Spleen (tissue), 11 donors: ENCODE results near the gene UQCC2. TPM values are rescaled to one million over a fixed set of nuclear protein-coding genes. Genes with fewer than 3 reads are reported as not detected.

Experiments used
- DNase-seq: peaks from one replicate; pipeline ENCODE4 v3.0.0-alpha.2; 2020
- H3K27ac ChIP-seq, 8 donors: fragments of 200-600 bp; sonication (generic) in 7 of 8; 1 replicate in 4 of 8; 2 replicates in 4 of 8; pipeline versions ENCODE4 v1.5.0 to v1.8.0; 2016 to 2021; ENCODE audit warnings: inconsistent platforms in 4 of 8, mild to moderate bottlenecking in 4 of 8, moderate library complexity in 1 of 8
- H3K27me3 ChIP-seq, 7 donors: fragments of 200-600 bp; sonication (generic) in 6 of 7; replicated peaks in 1 of 7; 1 replicate in 4 of 7; 2 replicates in 3 of 7; pipeline versions ENCODE4 v1.5.0 to v1.8.0; 2016 to 2021; ENCODE audit warnings: inconsistent platforms in 3 of 7, mild to moderate bottlenecking in 1 of 7
- H3K36me3 ChIP-seq, 6 donors: fragments of 200-600 bp; sonication (generic) in 5 of 6; 1 replicate in 4 of 6; 2 replicates in 2 of 6; pipeline versions ENCODE4 v1.5.0 to v1.8.0; 2016 to 2021; ENCODE audit warnings: inconsistent platforms in 2 of 6
- H3K4me1 ChIP-seq, 6 donors: fragments of 200-600 bp; sonication (generic) in 5 of 6; 1 replicate in 3 of 6; 2 replicates in 3 of 6; pipeline versions ENCODE4 v1.5.0 to v1.8.0; 2016 to 2021; ENCODE audit warnings: inconsistent platforms in 3 of 6
- H3K4me3 ChIP-seq, 8 donors: fragments of 200-600 bp; sonication (generic) in 7 of 8; 1 replicate in 4 of 8; 2 replicates in 4 of 8; pipeline versions ENCODE4 v1.5.0 to v1.8.0; 2016 to 2021; ENCODE audit warnings: inconsistent platforms in 4 of 8, mild to moderate bottlenecking in 4 of 8, moderate library complexity in 2 of 8
- H3K9me3 ChIP-seq, 8 donors: fragments of 200-600 bp; sonication (generic) in 7 of 8; 1 replicate in 4 of 8; 2 replicates in 4 of 8; pipeline versions ENCODE4 v1.5.0 to v1.8.0; 2016 to 2021; ENCODE audit warnings: inconsistent platforms in 4 of 8
- POLR2A ChIP-seq, 3 donors: fragments of 450-650 bp; IDR thresholded peaks; one replicate each; pipeline ENCODE4 v1.5.1; 2017; ENCODE audit warnings: antibody characterized with exemption in 3 of 3, mild to moderate bottlenecking in 1 of 3
- POLR2AphosphoS5 ChIP-seq, 3 donors: sonication (generic); formaldehyde crosslinking; IDR thresholded peaks; one replicate each; pipeline ENCODE4 v1.5.1; 2017; ENCODE audit warnings: antibody characterized with exemption in 3 of 3
- WGBS, 5 donors: extraction: QIAGEN DNeasy Blood & Tissue Kit in 3 of 5; methylation state at CpG; one replicate each; pipeline versions ENCODE4 v1.1.5 to v1.1.7; 2013 to 2018; 5-methylcytosine and 5-hydroxymethylcytosine counted together
- intact Hi-C: fragments of 100-400 bp; cut with DNase I; formaldehyde crosslinking; loops from one replicate; pipeline ENCODE4 v1.15.0; 2023; ENCODE audit warnings: low total_unique reads
- polyA plus RNA-seq, 3 donors: library from polyadenylated mRNA; stranded (reverse); fragments of 200-250 nt; gene quantifications; one replicate each; pipeline ENCODE4 v1.2.1, GENCODE V29; 2013
- total RNA-seq, 7 donors: library from RNA; depleted of rRNA in 3 of 7; stranded (reverse); fragments of >200 nt in 3 of 7; fragmentation: NEBNext Ultra II Directional in 4 of 7; extraction: Animal tissue kit (Norgen Biotek cat#: 25700) in 4 of 7; gene quantifications; one replicate each; pipeline versions ENCODE4 v1.1.0 to v1.2.1, GENCODE V29; 2016 to 2021
- TF ChIP-seq, protein P1 (sequence below), 11 experiments: fragments of 200-600 bp in 7 of 11; fragments of 450-650 bp in 4 of 11; sonication (generic) in 4 of 11; IDR thresholded peaks in 8 of 11; conservative IDR thresholded peaks in 3 of 11; 1 replicate in 7 of 11; 2 replicates in 4 of 11; pipeline versions ENCODE4 v1.4.0 to v1.8.0; 2016 to 2021; ENCODE audit warnings: antibody characterized with exemption in 11 of 11, inconsistent platforms in 4 of 11, mild to moderate bottlenecking in 1 of 11
- donor health status: healthy with polysubstance abuse.
- donor health status: DM: no; HTN: no; CAD: no; lungs with moderate emphysema.
- donor health status: DM: no; HTN: no; CAD: no.
- donor health status: Bipolar disorder and iron deficiency.
- donor health status: healthy.
- donor health status: DM: no; HTN: no; CAD: no.
- donor health status: DM: yes; HTN: yes; CAD: no.

The UQCC2 gene
- total and polyA plus RNA-seq, 10 donors: 8.7 to 77.0 (median 34.1) TPM

- no peak overlapping the region for H3K27ac ChIP-seq
- no peak for DNase-seq
Observed at GRCh38 chr6:33732817-33733708, 21.6 kb upstream of the UQCC2 start.

GRCh38 chr6:33732385-33732784 is 20.9 kb upstream of the UQCC2 start:
- H3K4me1 ChIP-seq: peaks cover 0 to 14% (median 5%) of the 10 kb centered on the region in 6 donors
- H3K36me3 ChIP-seq: peaks cover 0 to 31% (median 0%) of the 10 kb centered on the region in 6 donors
- no peaks in the 10 kb centered on the region for H3K27me3 ChIP-seq
- WGBS, 5 donors: 84 to 93% (median 90%) methylated on average over 3 to 6 of the region's 6 CpGs
- H3K9me3 ChIP-seq: no peaks in the 10 kb centered on the region
- no peak for DNase-seq
- H3K4me3 ChIP-seq: no peak overlapping the region
- no peak overlapping the region for H3K27ac ChIP-seq
- TF ChIP-seq POLR2A (IDR thresholded peaks at IDR 0.05) (no peak), POLR2AphosphoS5 (IDR thresholded peaks at IDR 0.05) (no peak)
- TF ChIP-seq, protein P1, sequence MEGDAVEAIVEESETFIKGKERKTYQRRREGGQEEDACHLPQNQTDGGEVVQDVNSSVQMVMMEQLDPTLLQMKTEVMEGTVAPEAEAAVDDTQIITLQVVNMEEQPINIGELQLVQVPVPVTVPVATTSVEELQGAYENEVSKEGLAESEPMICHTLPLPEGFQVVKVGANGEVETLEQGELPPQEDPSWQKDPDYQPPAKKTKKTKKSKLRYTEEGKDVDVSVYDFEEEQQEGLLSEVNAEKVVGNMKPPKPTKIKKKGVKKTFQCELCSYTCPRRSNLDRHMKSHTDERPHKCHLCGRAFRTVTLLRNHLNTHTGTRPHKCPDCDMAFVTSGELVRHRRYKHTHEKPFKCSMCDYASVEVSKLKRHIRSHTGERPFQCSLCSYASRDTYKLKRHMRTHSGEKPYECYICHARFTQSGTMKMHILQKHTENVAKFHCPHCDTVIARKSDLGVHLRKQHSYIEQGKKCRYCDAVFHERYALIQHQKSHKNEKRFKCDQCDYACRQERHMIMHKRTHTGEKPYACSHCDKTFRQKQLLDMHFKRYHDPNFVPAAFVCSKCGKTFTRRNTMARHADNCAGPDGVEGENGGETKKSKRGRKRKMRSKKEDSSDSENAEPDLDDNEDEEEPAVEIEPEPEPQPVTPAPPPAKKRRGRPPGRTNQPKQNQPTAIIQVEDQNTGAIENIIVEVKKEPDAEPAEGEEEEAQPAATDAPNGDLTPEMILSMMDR (IDR thresholded peaks at IDR 0.05 in 8 of 11, conservative IDR thresholded peaks at IDR 0.05 in 3 of 11): no peak
- intact Hi-C loops: no loop called here

More at GRCh38 chr6:33732817-33733708, 21.6 kb upstream of the UQCC2 start:
- Histone ChIP-seq H3K9me3 (no peaks in the 10 kb centered on the region), H3K27me3 (no peaks in the 10 kb centered on the region), H3K4me3 (no peak overlapping the region), H3K36me3 (peaks cover 0 to 27% (median 0%) of the 10 kb centered on the region in 6 donors), H3K4me1 (peaks cover 0 to 7% (median under 1%) of the 10 kb centered on the region in 6 donors)
- WGBS, 5 donors: 81 to 91% (median 85%) methylated on average over 11 to 13 of the region's 13 CpGs
- intact Hi-C loops: no loop called here
- TF ChIP-seq POLR2AphosphoS5 (IDR thresholded peaks at IDR 0.05): no peak
- TF ChIP-seq POLR2A (IDR thresholded peaks at IDR 0.05): no peak
- TF ChIP-seq, protein P1 (IDR thresholded peaks at IDR 0.05 in 8 of 11, conservative IDR thresholded peaks at IDR 0.05 in 3 of 11): no peak

GRCh38 chr6:33731751-33732282 is 20.3 kb upstream of the UQCC2 start:
- Histone ChIP-seq H3K4me3 (no peak overlapping the region), H3K27ac (no peak overlapping the region), H3K27me3 (no peaks in the 10 kb centered on the region), H3K36me3 (peaks cover 0 to 31% (median 0%) of the 10 kb centered on the region in 6 donors), H3K4me1 (peaks cover 0 to 17% (median 6%) of the 10 kb centered on the region in 6 donors), H3K9me3 (no peaks in the 10 kb centered on the region)
- WGBS, 5 donors: 81 to 92% (median 87%) methylated on average over 6 to 9 of the region's 9 CpGs
- no peak for DNase-seq
- intact Hi-C loops: no loop called here
- TF ChIP-seq POLR2AphosphoS5 (IDR thresholded peaks at IDR 0.05): no peak
- TF ChIP-seq, protein P1 (IDR thresholded peaks at IDR 0.05 in 8 of 11, conservative IDR thresholded peaks at IDR 0.05 in 3 of 11): no peak
- TF ChIP-seq POLR2A (IDR thresholded peaks at IDR 0.05): no peak

DNA sequence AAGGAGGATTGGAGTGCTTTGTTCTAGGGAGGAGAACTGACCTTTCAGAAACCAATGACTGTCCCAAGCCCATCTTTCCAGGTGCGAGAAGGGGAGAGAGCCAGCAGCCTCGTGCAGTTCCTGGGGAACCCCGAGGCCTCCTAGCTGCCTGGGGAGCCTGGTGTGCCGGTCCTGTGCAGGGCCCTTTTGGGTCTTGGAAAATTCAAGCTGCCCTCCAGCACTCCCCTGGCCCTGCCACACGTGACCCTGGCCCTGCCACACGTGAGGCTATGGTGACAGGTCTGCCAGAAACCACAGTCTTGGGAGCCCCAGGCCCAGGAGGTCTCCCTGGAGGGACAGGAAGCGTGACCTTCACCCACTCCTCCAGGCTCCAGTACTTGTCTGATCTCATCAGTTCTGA is 19.5 kb upstream of the UQCC2 start:
- Histone ChIP-seq H3K27me3 (no peaks in the 10 kb centered on the region), H3K27ac (no peak overlapping the region)
- DNase-seq: no peak

More for the DNA sequence above, 19.5 kb upstream of the UQCC2 start:
- WGBS, 5 donors: 78 to 86% (median 81%) methylated on average over 6 to 7 of the region's 7 CpGs
- TF ChIP-seq POLR2AphosphoS5 (IDR thresholded peaks at IDR 0.05) (no peak), POLR2A (IDR thresholded peaks at IDR 0.05) (no peak)
- TF ChIP-seq, protein P1 (IDR thresholded peaks at IDR 0.05 in 8 of 11, conservative IDR thresholded peaks at IDR 0.05 in 3 of 11): no peak
- Histone ChIP-seq H3K4me3 (no peak overlapping the region), H3K4me1 (peaks cover 0 to 17% (median 6%) of the 10 kb centered on the region in 6 donors), H3K36me3 (peaks cover 0 to 31% (median 0%) of the 10 kb centered on the region in 6 donors), H3K9me3 (no peaks in the 10 kb centered on the region)
- intact Hi-C loops: no loop called here
